ENCODE data around the gene THTPA.

- TF ChIP-seq CTCF (IDR thresholded peaks at IDR 0.05) (no peak), EZH2 (IDR thresholded peaks at IDR 0.05; ENCODE audit: borderline replicate concordance, insufficient read depth, low read depth, low read length, poor library complexity, severe bottlenecking) (no peak)
Measured at GRCh38 chr14:23555882-23556699, at the start of gene THTPA.
